GM18511 (cell line): ENCODE results near the gene TAF13.

Source experiments
- ATAC-seq: cut with Tn5 transposase; IDR thresholded peaks from one replicate; pipeline ENCODE4 v1.9.1; 2021; ENCODE audit warnings: mild to moderate bottlenecking, moderate library complexity; ENCODE audit not compliant: unreplicated experiment

The TAF13 gene, protein sequence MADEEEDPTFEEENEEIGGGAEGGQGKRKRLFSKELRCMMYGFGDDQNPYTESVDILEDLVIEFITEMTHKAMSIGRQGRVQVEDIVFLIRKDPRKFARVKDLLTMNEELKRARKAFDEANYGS

DNA sequence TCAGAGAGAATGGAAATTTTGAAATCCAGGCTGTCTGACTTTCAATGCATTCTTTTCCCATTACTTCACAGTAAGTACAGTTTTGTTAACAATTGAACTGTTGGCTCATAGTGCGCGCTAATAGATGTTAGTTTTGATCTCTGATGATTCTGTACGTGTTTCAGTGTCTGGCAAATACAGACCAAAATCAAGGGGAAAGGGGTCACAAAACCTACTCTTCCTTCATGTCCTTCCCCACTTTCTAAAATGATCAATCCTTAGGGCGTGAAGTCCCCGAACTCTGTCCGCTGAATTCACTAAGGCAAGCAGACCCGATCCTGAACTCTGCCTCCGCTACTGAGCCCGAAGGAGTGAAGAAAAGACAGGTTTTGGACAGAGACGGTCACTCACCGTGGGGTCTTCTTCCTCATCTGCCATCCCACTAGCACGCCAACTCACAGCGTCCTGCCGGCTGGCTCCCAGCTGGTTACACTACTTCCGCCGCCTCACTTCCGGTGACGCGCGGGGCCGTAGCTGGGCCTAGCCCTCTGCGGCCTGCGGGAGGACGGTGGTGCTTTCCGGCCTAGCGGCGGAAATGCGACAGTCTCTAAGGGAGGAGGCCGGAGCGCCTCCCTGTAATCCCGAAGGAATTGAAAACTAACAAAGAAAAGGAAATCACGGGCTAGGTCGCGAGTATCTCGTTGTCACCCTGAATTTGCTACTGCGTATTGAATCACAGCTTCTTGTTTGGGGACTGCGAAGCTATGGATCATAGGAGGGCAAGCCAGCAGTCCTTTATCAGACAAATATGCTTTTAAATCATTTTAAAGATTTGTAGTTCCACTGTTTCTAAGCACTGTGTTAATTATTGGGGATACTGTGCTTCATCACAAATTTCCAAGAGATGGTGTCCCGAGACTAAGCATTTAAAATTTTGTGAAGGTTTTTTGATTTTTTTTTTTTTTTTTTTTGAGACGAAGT is at the start of gene TAF13:
Gene TAF13, minus strand, starts transcription at position 473 of the 960 bp plus-strand sequence. Its CDS starts 56 bp downstream, at position 417.
- ATAC-seq, result peak; percentile 99

DNA sequence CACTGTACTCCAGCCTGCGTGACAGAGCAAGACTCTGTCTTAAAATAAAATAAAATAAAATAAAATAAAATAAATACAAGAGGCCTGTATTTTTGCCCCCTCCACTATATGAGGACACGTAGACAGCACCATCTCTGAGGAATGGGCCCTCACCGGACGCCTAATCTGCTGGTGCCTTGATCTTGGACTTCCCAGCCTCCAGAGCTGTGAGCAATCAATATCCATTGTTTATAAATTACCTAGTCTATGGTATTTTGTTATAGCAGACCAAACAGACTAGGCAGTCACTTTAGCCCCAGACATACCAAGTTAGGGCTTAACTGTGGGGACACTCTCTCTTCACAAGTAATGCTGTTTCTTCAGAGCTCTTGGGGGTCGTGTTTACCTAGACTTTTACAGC is 44.6 kb upstream of the TAF13 start:
- no peak for ATAC-seq

DNA sequence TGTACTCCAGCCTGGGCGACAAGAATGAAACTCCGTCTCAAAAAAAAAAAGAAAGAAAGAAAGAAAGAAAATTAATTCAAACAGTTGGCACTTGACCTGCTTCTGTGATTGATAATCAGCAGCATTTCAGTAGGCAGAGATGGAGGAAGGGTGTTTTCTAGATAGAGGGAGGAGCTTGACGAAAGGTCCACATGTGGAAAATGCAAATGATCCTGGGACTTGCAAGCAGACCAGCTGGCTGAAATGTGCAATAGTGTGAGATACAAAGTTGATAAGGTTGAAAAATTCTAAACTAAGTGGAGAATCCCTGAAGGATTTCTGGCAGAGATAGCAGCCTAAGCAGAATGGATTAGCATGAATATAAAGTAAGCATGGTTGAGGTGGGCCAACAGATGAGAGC is 42.3 kb upstream of the TAF13 start:
- ATAC-seq, result no peak

DNA sequence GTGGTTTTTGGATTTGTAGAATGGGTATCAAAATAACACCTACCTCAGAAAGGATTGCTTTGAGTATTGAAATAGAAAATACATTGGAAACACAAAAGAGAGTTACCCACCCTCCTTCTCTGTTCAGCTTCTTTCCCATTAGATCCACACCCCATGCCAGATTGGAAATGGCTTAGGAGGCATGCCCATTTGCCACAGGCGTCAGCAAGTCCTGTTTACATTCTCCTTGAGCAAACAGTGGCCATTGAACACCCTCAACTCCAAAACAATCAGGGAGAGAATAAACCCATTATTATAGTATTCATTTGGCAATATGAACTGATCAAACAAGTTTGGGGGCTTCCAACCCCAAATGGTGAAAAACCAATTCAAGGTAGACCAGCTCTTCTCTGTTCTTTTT is 40.5 kb upstream of the TAF13 start:
- ATAC-seq, result no peak

DNA sequence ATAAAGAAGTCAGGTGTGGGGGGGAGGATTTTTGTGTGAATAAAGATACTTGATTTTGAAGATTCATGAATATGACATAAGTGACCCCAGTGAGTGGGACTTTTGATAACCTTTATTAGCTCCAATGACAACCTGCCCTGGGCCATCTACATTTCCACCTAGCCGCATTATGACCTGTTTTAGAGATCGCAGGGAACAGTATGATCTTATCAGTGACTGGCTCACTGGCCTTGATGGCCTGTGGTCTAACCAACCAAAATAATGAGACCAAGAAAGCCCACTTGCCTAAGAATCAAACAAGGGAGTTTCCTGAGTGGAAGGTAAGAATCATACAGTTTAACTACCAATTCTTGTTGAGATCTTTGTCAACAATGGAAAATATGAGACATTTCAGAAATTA is 39.9 kb upstream of the TAF13 start:
- no peak for ATAC-seq

DNA sequence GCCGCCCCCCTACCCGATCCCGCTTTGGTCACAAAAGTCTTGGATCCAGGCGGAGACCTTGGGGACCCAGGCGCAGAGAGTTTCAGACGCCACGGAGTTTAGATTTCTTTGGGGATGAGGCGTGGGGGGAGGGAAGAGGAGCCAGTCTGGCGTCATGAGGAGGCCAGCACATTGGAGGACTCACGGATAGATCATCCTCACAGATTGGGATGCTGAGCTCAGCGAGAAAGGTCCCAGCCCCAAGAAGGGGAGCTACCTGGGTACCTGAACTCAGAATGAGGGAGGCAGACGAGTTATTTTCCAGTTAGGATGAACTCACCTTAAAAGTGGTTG is 38.5 kb upstream of the TAF13 start:
- ATAC-seq, result no peak

DNA sequence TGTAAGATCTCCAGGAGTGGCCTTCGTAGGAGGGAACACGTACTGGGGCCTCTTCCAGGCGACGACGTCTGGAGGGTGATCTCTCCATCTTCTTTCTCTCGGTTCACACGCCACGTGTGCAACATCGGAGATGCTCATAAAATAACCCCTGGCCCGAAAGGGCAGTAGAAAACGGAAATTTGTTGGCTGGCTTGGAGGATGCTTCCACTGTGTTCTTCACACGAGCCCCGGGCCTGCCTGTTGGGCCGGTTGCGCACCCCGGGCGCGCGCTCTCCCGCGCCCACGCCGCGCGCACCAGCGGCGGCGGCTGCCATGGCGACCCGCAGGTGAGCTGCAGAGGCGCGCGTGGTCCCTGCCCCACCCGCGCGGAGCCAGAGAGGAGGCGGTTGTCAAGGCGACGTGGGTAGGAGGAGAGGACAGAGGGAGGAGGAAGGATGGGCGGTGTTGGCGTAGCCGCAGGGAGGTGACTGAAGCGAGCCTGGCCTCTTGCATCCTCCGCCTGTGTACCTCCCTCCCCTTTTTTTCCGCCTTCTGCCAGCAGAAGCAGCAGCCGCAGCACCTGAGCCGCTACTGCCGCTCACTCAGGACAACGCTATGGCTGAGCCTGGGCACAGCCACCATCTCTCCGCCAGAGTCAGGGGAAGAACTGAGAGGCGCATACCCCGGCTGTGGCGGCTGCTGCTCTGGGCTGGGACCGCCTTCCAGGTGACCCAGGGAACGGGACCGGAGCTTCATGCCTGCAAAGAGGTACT is 38.0 kb upstream of the TAF13 start, which contains the start of gene ELAPOR1:
Gene ELAPOR1, plus strand, starts transcription at position 526 of the 752 bp plus-strand sequence. Its CDS starts 69 bp downstream, at position 595.
- peak; percentile 59 for ATAC-seq

DNA sequence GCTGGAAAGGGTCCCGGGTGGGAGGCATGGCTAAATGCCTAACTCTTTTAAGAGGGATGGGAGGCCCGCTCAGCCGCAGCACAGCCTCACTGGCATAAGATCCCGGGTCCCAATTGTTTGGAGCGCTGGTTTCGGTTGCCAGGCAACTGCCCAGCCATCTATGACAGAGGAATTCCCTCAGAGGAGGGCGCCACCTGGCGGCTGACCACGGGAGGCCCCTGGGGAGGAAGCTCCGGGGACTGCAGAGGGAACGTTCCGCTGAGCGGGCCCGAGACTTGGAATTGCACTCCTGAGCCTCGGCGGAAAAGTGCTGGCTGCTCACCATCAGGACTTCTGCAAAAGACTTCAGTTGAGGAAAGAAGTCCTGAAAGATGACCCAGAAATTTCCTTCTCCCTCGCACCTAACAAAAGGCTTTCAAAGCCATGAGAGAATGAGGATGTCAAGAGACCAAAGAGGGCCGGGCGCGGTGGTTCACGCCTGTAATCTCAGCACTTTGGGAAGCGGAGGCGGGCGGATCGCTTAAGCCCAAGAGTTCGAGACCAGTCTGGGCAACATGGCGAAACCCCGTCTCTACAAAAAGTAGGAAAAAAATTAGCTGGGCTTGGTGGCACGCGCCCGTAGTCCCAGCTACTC is 37.0 kb upstream of the TAF13 start:
- ATAC-seq, result peak; percentile 72

DNA sequence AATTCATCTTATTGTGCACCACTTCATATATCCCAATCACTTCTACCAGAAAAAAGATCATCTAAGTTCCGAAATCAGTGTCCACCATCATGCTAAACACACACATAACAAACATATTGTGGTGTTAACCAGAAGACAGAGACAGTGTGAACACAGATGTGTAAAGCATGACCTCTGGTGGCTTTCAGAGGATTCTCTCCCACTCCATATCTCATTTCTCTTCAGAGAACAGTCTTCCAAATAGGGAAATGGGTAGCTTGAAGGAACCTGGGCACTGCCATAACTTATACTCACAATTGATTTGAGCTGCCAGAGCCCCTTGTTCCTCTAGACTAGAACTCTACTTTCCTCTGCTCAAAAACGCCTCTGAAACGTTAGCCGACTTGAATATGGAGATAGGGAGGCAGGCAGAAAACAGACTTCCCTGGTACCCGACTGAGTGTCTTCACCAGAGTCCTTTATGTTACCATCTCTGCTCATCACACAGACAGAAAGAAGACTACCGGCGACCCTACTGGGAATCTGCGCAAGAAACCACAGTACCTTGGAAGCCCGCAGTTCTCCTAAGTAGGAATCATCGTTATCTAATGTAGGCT is 36.4 kb upstream of the TAF13 start:
- peak; percentile 46 for ATAC-seq

DNA sequence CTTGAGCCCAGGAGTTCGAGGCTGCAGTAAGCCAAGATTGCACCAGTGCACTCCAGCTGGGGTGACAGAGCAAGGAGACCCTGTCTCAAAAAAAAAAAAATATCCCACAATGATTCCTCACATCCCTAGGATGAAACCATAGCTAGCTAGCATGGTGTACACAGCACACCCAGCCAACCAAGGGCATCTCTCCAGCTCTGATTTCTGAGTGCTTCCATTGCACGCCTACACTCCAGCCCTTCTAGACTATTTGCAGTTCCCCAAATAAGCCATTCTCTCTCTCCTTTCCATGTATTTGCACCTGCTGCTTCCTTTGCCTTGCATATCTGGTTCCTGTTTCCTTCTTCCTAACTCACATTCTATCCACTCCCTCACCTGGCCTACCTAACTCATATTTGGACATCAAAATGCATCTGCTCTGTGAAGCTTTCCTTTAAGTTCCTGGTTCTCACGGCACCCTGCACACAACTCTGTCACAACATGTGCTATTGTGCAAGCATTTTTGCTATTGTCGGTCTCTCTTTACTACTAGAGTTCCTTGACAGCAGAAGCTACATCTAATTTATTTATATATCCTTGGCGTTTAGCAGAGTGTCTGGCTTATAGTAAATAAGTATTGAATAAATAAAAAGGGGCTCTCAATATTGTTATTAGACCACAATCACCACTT is 35.7 kb upstream of the TAF13 start:
- ATAC-seq, result no peak

DNA sequence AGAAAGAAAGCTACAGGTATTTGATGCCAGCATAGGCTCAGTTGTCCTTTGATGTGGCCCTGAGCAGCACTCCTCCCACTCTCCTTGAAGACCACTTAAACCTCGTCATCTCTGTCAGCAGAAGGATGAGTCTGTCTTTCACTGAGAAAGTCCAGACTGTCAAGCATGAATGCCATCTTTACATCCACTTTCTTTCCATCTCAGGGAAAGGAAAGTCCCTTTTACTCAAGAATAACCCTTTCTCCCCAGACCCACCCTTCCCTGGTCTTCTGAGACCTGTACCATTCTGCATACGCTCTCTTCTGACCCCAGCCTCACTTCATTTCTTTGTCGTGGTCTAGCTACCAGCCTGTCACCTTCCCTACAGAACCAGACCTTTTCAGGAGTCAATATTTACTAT is 34.1 kb upstream of the TAF13 start:
- ATAC-seq, result no peak

DNA sequence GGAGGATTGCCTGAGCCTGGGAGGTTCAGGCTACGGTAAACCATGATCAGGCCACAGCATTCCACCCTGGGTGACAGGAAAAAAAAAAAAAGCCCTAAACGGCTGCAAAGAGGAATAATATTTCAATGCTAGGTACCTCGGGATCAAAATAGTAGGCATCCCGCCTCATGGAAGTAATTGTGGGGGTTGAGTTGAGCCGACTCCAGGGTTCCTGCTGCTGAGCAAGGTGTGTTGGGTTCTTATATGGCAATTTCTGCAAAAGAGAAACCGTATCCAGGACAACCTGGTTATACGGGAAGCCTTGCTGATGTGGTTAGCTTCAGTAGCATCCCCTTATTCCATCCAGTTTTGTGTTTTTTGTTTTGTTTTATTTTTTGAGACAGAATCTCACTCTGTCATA is 32.0 kb upstream of the TAF13 start:
- no peak for ATAC-seq

DNA sequence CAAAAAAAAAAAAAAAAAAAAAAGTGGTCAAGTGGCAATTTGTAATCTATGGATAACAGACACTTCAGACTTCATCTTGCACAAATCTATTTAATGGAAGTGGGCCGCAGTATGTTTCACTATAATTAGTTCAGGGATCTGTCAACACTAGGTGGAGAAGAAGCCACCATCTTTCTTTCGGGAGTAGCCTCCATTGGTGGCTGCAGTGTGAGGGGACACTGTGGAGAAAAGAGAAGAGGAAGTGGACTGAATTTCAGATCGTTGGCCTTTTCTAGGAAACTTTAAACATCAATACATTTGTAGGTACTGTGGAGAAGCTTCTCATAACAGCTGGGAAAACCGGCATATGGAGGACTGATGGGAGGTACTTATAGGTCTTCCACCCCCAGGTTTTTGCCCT is 30.1 kb upstream of the TAF13 start:
- no peak for ATAC-seq

DNA sequence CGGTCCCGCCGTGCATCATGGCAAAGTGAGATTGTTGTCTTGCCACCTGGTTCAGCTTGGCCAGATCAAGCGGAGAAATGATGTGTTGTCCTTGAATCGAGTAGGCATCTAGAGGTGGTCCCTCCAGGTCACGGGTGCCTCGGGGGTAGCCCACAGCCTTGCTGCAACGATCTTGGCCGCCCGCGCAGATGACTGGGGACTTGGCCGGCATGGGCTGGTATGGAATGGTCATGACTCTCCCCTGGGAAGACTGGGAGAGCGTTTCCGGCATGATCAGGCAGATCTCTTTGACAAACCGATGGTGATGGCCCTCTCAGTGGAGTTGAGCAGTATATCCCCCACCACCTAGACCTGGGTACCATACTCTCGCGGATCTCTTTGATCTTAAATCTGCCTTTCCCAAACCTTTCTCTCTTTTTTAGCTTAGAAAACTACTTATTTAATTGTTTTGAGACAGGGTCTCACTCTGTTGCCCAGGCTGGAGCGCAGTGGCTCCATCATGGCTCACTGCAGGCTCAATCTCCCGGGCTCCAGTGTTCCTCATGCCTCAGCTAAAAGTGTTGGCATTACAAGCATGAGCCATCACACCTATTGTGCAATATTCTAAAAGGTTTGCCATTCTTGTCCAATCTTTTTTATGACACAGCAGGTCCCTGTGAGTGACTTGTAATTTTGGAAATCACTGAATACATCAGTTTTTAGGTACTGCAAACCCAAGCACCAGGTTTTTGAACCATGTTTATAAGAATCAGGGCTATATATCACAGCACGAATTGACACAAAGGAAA is 28.8 kb upstream of the TAF13 start:
- no peak for ATAC-seq

DNA sequence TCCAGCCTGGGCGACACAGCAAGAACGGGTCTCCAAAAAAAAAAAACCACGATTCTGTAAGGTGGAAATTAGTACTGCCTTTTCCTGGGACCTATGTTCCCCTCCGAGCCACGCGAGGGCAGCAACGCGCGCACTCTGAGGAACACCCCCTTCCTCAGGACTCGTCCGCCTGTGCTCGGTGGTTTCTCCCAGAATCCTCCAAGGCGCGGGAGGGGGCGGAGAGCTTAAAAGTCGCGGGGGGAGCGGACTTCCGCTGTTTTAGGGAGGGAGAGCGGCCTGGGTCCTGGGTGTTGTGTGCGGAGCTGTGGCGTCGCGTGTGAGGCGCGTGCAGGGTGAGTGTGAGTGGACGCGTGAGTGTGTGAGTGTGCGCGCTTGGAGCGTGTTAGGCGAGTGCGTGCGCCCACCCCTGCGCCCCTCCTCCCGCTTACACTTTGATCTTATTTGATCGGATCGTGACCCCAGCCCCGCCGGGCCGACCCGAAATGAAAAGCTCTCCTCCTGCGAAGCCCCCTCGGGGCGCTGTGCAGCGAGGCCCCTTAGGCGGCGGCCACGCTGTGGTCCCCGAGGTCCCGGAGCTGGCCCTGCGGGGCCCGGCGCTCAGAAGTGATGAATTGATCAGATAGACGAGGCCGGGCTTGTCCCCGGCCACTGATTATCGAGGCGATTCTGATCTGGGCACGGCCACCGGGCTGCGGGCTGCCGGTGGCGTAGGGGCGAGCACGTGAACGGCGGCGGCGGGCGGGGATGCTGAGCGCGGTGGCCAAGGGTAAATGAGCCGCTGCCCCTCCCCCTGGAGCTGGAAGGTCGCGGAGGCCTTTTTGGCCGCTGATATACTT is 24.4 kb upstream of the TAF13 start:
- ATAC-seq, result peak; percentile 91

DNA sequence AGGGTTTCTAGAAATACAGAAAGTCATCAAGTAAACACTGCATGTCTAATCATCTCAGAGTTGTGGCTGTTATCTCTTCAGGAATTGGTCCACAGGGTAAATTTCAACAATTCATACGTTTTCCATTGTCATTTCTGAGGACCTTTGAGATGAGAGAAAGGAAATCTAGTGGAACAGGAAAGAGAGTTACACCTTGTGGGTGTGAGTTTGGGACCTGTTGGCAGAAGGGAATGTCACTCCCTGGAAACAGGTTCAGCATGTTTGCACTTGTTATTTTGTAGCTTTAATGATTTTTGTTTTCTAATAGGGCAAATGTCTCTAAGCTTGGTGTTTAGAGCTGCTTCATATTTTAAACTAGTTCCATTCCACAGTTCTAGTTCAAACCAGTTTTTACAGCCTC is 20.3 kb upstream of the TAF13 start:
- no peak for ATAC-seq

DNA sequence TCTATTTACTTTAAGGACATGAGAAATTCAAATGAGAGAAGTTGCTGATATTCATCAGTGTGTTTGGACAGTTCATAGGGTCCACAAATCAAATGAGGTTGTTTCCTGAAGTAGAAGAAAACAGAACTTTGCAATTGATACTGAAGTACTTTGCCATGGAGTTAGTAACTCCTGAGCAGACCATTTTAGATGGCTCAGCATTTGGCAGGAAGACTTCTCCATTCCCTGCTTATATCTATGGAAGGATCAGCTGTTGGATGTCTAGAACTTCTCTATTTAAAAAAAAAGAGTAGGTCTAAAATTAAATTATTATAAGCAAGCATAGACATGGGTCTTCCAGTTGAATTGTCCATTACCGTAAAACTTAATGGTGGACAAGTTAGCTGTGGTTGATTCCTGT is 19.8 kb upstream of the TAF13 start:
- ATAC-seq, result no peak

DNA sequence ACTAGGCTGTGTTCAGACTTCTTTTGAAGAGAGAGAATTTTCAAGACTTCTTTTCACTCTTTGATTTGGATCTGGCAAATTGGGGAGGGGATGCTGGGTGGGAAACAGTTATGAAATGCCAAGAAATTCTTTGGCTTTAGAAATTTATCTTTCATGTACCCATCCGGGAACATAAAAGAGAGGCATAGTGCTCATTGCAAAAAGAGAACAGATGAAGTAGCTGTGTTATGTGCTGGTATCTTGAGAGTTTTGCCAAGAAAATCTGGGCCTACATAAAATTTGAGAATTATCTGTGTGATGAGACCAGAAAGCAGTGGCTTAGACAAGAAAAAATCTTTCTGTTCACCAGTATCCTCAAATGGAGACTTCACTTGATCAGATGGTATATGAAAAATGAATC is 19.1 kb upstream of the TAF13 start:
- ATAC-seq, result no peak

DNA sequence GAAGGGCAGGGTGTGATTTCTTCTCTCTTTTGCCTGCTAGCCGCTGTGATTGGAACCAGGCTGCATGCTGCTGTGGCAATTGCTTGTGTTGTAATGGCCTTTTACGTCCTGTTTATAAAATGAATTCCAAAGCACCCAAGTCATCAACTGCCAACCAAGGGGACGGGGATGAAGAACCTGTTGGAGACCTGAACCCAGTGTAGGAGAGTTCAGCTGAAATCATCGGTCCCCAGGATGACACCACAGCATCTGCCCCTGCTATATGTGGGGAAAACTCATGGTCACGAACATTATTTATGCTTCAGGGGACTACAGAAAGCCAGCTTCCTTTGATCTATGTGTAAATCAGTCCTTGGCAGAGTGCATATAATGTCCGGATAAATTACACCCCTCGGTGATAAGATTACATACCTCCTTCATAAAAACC is 18.6 kb upstream of the TAF13 start:
- no peak for ATAC-seq
